SK-N-SH (cell line): ENCODE results near the gene OTOG. TPM values are rescaled to one million over a fixed set of nuclear protein-coding genes. Genes with fewer than 3 reads are reported as not detected.

ENCODE experiments used
- CTCF ChIA-PET: fragments of 300-600, 350-600 bp; formaldehyde crosslinking; extraction: SDS; loops from one replicate; lab custom pipeline; 2021; lab: Yijun Ruan, JAX
- POLR2A ChIA-PET: fragments of 350-600 bp; sonication (Branson Sonifier 250); formaldehyde crosslinking; extraction: SDS; loops from one replicate; lab custom pipeline; 2020; ENCODE audit warnings: antibody characterized with exemption, inconsistent platforms; lab: Yijun Ruan, JAX
- DNase-seq: peaks from one replicate; pipeline ENCODE4 v3.0.0; 2012
- H2AFZ ChIP-seq: fragments of 200-600 bp; sonication (generic); 2 replicates; pipeline ENCODE4 v1.8.1; 2016; ENCODE audit warnings: antibody characterized with exemption, mild to moderate bottlenecking, low read depth
- H3F3A ChIP-seq: fragments of 200-600 bp; sonication (generic); replicated peaks from 2 replicates; pipeline ENCODE3; 2016; ENCODE audit warnings: antibody characterized with exemption, mild to moderate bottlenecking; ENCODE audit not compliant: insufficient read depth
- H3K27ac ChIP-seq, 2 experiments: fragments of 200-500 bp in 1 of 2; fragments of 200-600 bp in 1 of 2; sonication (Bioruptor generic) in 1 of 2; sonication (generic), shearing (Covaris generic) in 1 of 2; 2 replicates each; pipeline versions ENCODE4 v1.5.1 to v1.6.1; 2014 to 2016; ENCODE audit warnings: low read depth in 2 of 2, inconsistent platforms in 1 of 2, low read length in 1 of 2, mild to moderate bottlenecking in 1 of 2, mixed read lengths in 1 of 2
- H3K27me3 ChIP-seq: fragments of 200-600 bp; sonication (generic), shearing (Covaris generic); 2 replicates; pipeline ENCODE4 v1.6.1; 2016; ENCODE audit warnings: mixed run types; ENCODE audit not compliant: insufficient read depth
- H3K36me3 ChIP-seq, 2 experiments: fragments of 200-500 bp in 1 of 2; fragments of 200-600 bp in 1 of 2; sonication (Bioruptor generic) in 1 of 2; sonication (generic) in 1 of 2; replicated peaks in 1 of 2; 2 replicates each; pipeline versions ENCODE3 to v1.5.1; 2014 to 2016; ENCODE audit warnings: low read length in 1 of 2, mild to moderate bottlenecking in 1 of 2; ENCODE audit not compliant: insufficient read depth in 2 of 2, control insufficient read depth in 1 of 2
- H3K4me1 ChIP-seq, 2 experiments: fragments of 200-500 bp in 1 of 2; fragments of 200-600 bp in 1 of 2; sonication (Bioruptor generic) in 1 of 2; sonication (generic), shearing (Covaris generic) in 1 of 2; 2 replicates each; pipeline versions ENCODE4 v1.5.1 to v1.6.1; 2014 to 2016; ENCODE audit warnings: low read depth in 1 of 2, low read length in 1 of 2, mixed run types in 1 of 2; ENCODE audit not compliant: insufficient read depth in 2 of 2, control insufficient read depth in 1 of 2
- H3K4me2 ChIP-seq: fragments of 200-600 bp; sonication (generic), shearing (Covaris generic); 2 replicates; pipeline ENCODE4 v1.6.1; 2017; ENCODE audit warnings: mixed run types
- H3K4me3 ChIP-seq, 2 experiments: fragments of 200-500 bp in 1 of 2; fragments of 200-600 bp in 1 of 2; sonication (Bioruptor generic) in 1 of 2; sonication (generic), shearing (Covaris generic) in 1 of 2; 2 replicates each; pipeline versions ENCODE4 v1.5.1 to v1.8.1; 2014 to 2016; ENCODE audit warnings: low read depth in 2 of 2, inconsistent platforms in 1 of 2, low read length in 1 of 2, mild to moderate bottlenecking in 1 of 2, mixed read lengths in 1 of 2, moderate library complexity in 1 of 2
- H3K79me2 ChIP-seq: fragments of 200-600 bp; sonication (generic); 2 replicates; pipeline ENCODE4 v1.8.1; 2017; ENCODE audit warnings: mild to moderate bottlenecking; ENCODE audit not compliant: insufficient read depth
- H3K9ac ChIP-seq: fragments of 200-600 bp; sonication (generic); 2 replicates; pipeline ENCODE4 v1.6.1; 2017; ENCODE audit warnings: mixed run types
- H3K9me2 ChIP-seq: fragments of 200-600 bp; sonication (generic); 2 replicates; pipeline ENCODE4 v1.6.1; 2017; ENCODE audit warnings: mixed run types
- H3K9me3 ChIP-seq: fragments of 200-600 bp; sonication (generic); 2 replicates; pipeline ENCODE4 v1.6.1; 2017; ENCODE audit warnings: mixed run types, mild to moderate bottlenecking, moderate library complexity
- H4K20me1 ChIP-seq: fragments of 200-600 bp; sonication (generic); 2 replicates; pipeline ENCODE4 v1.6.1; 2017; ENCODE audit warnings: mild to moderate bottlenecking, mixed run types; ENCODE audit not compliant: insufficient read depth
- CHD2 ChIP-seq: fragments of 150-350 bp; IDR thresholded peaks from 2 replicates; pipeline ENCODE4 v1.6.1; 2018; ENCODE audit warnings: low read length; ENCODE audit not compliant: partially characterized antibody
- FOSL2 ChIP-seq: IDR thresholded peaks from 2 replicates; pipeline ENCODE4 v1.4.0; 2012; ENCODE audit warnings: low read depth, mild to moderate bottlenecking, moderate library complexity, borderline replicate concordance
- NRF1 ChIP-seq: IDR thresholded peaks from 2 replicates; pipeline ENCODE4 v1.6.1; 2012; ENCODE audit warnings: low read depth, mild to moderate bottlenecking, low read length
- RCOR1 ChIP-seq: fragments of 150-350 bp; IDR thresholded peaks from 2 replicates; pipeline ENCODE4 v1.6.1; 2017; ENCODE audit warnings: antibody characterized with exemption, low read length
- RFX5 ChIP-seq: IDR thresholded peaks from 2 replicates; pipeline ENCODE4 v1.6.1; 2012; ENCODE audit warnings: mild to moderate bottlenecking, improper control_type of control experiment, low read length
- SIN3A ChIP-seq: IDR thresholded peaks from 2 replicates; pipeline ENCODE4 v1.6.1; 2012; ENCODE audit warnings: low read depth, mild to moderate bottlenecking, low read length, moderate library complexity, borderline replicate concordance
- ZBTB33 ChIP-seq: IDR thresholded peaks from 2 replicates; pipeline ENCODE4 v1.4.0; 2012; ENCODE audit warnings: low read depth, borderline replicate concordance
- WGBS: methylation state at CpG from one replicate; pipeline ENCODE4 v1.1.6; 2017; ENCODE audit warnings: low lambda C conversion rate; 5-methylcytosine and 5-hydroxymethylcytosine counted together
- polyA plus RNA-seq, 3 experiments: library from polyadenylated mRNA; depleted of rRNA; stranded (reverse); fragments of >200 nt; gene quantifications; 2 replicates each; pipeline ENCODE4 v1.2.3, GENCODE V29; 2012
- TF ChIP-seq, protein P1 (sequence below): IDR thresholded peaks from 2 replicates; pipeline ENCODE4; 2012

The OTOG gene
- polyA plus RNA-seq, 1 of the 3 experiments (the other 2 are of a cell fraction), result not detected

DNA sequence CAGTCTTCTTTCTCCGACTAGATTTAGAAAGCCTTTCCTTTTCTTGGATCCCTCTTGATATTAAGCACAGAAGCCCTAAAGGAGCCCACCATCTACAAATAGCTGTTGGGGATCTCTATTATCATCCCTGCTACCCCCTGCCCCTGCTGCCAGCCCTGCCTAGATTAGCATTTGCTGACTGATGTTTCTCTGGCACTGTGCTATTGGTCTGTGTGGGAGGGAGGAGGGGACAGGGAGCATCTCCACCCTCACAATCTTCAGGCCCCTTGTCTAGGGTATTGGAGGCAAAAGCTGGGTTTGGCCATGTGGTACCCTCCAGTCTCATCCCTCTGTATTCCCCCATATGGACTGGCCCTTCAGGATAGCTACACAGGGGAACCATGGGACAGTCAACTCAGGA lies 9.0 kb upstream of the OTOG start (continued):
- no peak for TF ChIP-seq ZBTB33

GRCh38 chr11:17538731-17539130 lies 8.3 kb upstream of the OTOG start:
- no peak for TF ChIP-seq SIN3A
- TF ChIP-seq RCOR1, result no peak
- no peak for TF ChIP-seq FOSL2
- TF ChIP-seq, protein P1, sequence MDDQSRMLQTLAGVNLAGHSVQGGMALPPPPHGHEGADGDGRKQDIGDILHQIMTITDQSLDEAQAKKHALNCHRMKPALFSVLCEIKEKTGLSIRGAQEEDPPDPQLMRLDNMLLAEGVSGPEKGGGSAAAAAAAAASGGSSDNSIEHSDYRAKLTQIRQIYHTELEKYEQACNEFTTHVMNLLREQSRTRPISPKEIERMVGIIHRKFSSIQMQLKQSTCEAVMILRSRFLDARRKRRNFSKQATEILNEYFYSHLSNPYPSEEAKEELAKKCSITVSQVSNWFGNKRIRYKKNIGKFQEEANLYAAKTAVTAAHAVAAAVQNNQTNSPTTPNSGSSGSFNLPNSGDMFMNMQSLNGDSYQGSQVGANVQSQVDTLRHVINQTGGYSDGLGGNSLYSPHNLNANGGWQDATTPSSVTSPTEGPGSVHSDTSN, result no peak
- no peak for TF ChIP-seq CHD2
- no peak for TF ChIP-seq NRF1
- WGBS, result 34% methylated on average over 3 of the region's 3 CpGs
- ChIA-PET POLR2A (no interaction called here), CTCF (interaction anchor here (2.7 kb wide), 1 partner anchor 10 kb away, joined by 9 read pairs; no protein-coding TSS in a partner anchor)
- Histone ChIP-seq H3K9me3 (no peaks in the 10 kb centered on the region), H3K27ac (no peak overlapping the region), H3K4me3 (no peak overlapping the region), H2AFZ (no peak overlapping the region), H3K4me2 (no peak overlapping the region), H3K27me3 (no peaks in the 10 kb centered on the region; the same call in 1 of the 2 replicates), H3K9ac (no peak overlapping the region), H3K9me2 (no peaks in the 10 kb centered on the region), H4K20me1 (no peaks in the 10 kb centered on the region), H3K4me1 (no peaks in the 10 kb centered on the region), H3F3A (no peaks in the 10 kb centered on the region), H3K79me2 (no peaks in the 10 kb centered on the region), H3K36me3 (no peaks in the 10 kb centered on the region)
- DNase-seq, result no peak

DNA sequence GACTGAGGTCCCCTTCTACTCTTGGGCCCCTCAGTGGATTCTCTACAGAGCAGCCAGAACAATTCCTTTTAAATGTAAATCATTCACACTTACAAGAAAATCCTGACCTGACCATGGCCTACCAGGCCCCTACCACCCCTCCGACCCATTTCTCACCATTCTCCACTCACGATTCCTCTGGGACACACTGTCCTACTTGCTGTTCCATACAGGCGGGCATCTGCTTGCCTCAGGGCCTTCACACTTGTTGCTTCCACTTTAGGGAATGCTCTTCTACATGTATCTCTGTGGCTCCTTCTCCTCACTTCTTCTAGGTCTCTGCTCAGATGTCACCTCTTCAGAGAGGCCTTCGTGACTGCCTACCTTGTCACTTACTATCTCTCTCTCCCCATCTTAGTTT lies 6.3 kb upstream of the OTOG start:
- H3K9ac ChIP-seq, result no peak overlapping the region
- TF ChIP-seq RFX5, result no peak
- TF ChIP-seq, all 33 proteins: peak for 0
- Histone ChIP-seq H3K4me3 (no peak overlapping the region), H3K4me1 (no peaks in the 10 kb centered on the region), H2AFZ (no peak overlapping the region), H3K36me3 (no peaks in the 10 kb centered on the region), H3K27ac (no peak overlapping the region), H3K27me3 (no peaks in the 10 kb centered on the region; the same call in 1 of the 2 replicates), H3K9me2 (no peaks in the 10 kb centered on the region), H3K4me2 (no peak overlapping the region), H3F3A (no peaks in the 10 kb centered on the region), H3K79me2 (no peaks in the 10 kb centered on the region), H4K20me1 (no peaks in the 10 kb centered on the region), H3K9me3 (no peaks in the 10 kb centered on the region)
- CTCF ChIA-PET, result interaction anchor here (1.4 kb wide), 1 partner anchor 9 kb away, joined by 3 read pairs; no protein-coding TSS in a partner anchor
- 55% methylated on average over 4 of the region's 4 CpGs for WGBS
- POLR2A ChIA-PET, result no interaction called here
- DNase-seq, result no peak
